GM18520 (cell line): ENCODE results near the gene PRSS38.

Source experiments
- ATAC-seq: cut with Tn5 transposase; IDR thresholded peaks from one replicate; pipeline ENCODE4 v1.9.1; 2021; ENCODE audit not compliant: unreplicated experiment

Gene PRSS38

DNA sequence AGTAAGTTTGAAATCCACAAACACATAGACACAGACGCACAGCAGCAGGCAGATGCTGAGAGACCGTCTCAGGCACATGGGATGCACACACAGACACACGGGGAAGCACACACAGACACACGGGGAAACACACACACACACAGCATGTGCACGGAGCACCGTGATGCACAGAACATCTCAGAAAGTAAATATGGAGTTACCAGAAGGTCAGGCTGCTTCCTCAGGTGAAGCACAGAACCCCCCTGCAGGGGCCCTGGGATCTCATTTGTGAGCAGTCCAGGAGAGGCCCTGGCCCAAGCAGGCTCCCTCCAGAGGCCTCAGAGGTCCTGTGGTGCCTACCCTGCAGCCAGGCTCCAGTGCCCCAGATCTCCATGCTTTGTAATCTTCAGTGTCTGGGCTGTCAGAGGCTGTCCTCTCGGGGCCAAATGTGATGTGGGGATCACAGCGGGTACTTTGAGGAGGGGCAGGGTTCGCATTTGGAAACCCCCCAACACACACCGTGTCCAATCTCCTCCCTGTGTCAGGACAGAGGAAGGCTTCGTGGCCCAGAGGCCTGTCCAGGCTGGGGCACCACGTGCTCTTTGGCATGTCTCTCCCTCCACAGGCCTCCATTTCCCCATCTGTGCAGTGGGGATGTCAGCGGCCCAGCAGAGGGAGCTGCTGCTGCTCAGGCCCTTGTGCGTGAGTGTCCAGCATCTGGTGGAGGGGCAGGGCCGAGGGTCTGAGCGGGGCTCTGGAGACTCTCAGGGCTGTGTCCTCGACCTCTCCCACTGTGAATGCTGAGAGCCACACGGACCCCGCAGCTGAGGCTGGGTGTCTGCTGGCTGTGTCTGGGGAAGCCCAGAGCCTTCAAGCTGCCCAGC lies 23.0 kb upstream of the PRSS38 start:
- ATAC-seq = no peak

DNA sequence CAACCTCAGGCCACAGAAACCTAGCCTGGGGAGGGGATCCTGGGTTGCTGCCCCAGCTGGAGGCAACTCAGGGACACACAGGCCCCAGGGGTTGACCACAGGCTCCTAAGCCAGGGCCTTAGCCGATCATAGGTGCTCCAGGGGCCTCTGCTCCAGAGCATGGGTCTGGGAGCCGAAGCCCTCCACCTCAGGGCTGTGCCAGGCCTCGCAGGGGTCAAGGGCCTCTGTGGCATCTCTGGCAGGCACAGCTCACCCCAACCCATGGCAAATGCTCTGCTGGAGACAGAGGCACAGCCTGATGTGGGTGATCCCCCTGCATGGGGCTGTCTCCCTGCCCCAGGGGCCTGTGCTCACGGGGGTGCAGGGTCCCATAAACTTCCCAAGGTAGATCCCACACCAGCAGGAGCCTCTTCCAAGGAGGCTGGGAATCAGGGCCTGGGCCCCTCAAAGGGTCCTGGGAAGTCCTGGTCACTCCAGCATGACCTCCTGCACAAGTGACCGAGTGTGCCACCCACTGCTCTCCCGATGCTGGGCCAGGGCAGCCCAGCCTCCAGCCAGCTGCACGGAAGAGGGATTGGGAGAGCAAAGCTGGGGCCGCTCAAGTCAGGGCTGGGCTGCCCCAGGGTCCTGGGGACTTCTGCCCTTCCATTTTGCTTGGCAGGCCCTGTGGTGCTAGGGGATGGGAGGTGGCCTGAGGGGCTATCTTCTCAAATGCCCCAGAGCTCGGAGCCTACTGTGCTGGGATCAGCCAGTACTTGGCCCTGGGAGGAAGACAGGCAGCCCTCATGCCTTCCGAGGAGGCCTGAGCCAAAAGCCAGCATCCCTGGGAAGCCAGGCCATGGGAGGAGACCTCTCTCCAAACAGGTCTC lies 22.2 kb upstream of the PRSS38 start:
- ATAC-seq = no peak

- ATAC-seq = no peak
Measured at GRCh38 chr1:227793948-227794816, 21.3 kb upstream of the PRSS38 start.

GRCh38 chr1:227794817-227795192 lies 20.7 kb upstream of the PRSS38 start:
- ATAC-seq = no peak

GRCh38 chr1:227795732-227796131 lies 19.7 kb upstream of the PRSS38 start:
- no peak for ATAC-seq

GRCh38 chr1:227796359-227796915 lies 19.0 kb upstream of the PRSS38 start:
- no peak for ATAC-seq

DNA sequence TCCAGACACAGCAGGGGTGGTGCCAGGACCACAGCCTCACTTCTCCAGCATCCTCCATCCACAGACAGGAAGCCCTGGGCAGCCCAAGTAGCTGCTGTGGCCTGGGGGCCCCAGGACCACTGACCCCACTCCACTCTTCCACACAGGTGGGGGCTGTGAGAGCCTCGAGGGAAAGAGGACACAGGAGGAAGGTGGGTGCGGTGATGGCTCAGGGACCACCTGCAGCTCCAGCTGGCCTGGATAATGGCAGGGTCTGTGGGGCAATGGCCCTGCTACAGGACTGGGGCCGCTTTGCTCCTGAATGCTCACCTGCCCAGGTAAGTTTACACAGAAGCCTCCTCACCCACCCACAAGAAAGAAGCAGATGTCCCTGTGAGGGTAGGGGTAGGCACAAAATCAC lies 18.3 kb upstream of the PRSS38 start:
- ATAC-seq = no peak

DNA sequence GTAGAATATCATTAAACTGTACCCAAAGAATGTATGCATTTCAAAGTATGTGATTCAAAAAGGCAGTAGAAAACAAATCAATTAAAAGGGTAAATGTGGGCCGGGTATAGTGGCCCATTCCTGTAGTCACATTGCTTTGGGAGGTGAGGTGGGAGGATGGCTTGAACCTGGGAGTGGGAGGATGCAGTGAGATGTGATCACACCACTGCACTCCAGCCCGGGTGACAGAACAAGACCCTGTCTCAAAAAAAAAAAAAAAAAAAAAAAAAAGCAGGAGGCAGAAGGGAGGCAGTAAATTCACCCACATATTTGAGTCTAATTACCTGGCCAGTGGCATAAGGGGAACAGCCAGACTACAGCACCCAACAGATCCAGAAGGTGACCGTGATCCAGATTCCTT lies 17.9 kb upstream of the PRSS38 start:
- no peak for ATAC-seq

DNA sequence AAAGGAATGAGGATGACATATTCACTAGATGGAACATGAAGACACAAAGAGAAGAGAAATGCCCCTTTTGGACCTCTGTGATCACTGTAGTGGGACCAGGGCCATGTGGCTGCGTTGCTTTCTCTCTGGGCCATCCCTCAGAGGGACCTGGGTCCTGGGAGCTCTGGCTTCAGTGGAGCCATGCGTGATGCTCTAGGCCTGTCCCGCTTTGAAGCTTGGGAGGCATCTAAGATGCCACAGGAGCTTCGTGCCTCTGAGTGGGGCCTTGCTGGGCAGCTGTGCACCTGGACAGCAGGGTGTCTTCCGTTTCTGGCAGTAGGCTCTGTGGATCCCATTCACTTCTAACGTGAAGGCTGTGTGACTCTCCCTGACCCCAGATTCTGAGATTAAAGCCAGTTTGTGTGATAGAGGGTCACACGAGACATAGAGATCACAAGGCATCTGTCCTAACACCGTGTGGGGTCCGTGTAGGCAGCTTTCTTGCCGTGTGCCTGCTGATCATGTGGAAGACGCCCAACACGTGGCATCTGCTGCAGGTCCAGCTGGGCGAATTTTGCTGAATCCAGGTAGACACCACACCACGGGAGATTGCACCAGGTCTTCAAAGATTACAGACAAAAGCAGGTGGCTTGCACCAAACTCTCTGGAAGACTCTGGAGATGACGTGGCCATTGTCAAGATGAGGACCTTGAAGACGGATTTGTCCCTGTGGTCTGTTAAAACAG lies 17.2 kb upstream of the PRSS38 start:
- ATAC-seq = no peak

GRCh38 chr1:227799756-227800155 lies 15.7 kb upstream of the PRSS38 start:
- ATAC-seq = no peak

GRCh38 chr1:227803933-227804332 lies 11.5 kb upstream of the PRSS38 start:
- no peak for ATAC-seq

- ATAC-seq = no peak
Measured at GRCh38 chr1:227805606-227806197, 9.8 kb upstream of the PRSS38 start.

DNA sequence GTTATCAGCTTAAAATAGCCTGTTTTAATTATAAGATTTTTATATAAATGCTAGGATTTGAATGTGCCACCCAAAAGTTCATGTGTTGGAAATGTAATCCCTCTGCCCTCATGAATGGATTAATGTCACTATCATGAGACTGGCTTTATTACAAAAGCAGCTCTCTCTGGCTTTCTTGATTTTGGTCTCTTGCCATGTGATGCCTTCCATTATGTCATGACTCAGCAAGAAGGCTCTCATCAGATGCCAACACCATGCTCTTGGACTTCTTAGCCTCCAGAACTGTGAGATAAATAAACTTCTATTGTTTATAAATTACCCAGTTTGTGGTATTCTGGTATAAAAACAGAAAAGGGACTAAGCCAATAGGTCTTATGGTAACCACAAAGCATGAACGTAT lies 6.9 kb upstream of the PRSS38 start:
- no peak for ATAC-seq

DNA sequence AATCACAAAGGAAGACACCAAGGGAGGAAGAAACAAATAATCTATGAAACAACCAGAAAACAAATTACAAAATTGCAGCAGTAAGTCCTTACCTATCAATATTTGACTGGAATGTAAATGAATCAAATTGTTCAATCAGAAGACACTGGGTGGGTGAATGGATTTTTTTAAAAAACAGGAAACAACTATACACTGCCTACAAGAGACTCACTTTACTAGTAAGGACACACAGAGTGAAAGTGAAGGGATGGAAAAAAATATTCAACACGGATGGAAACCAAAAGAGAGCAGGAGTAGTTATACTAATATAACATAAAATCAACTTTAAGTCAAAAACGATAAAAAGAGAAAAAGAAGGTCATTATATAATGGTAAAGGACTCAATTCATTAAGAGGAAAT lies 6.4 kb upstream of the PRSS38 start:
- ATAC-seq = no peak

GRCh38 chr1:227813962-227814361 lies 1.5 kb upstream of the PRSS38 start:
- ATAC-seq = no peak

- ATAC-seq = no peak
Measured at GRCh38 chr1:227816750-227817446, 1.4 kb downstream of the PRSS38 start.

DNA sequence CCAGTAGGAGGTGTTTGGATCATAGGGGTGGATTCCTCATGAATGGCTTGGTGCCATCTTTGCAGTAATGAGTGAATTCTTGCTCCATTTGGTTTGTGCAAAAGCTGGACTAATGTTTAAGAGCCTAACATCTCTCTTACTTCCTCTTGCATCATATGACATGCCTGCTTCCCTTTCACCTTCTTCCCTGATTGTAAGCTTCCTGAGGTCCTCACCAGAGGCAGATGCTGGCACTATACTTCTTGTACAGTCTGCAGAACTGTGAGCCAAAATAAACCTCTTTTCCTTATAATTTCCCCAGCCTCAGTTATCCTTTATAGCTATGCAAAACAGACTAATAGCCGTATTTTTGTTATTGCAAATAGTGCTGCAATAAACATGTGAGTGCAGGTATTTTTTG lies 8.1 kb downstream of the PRSS38 start:
- no peak for ATAC-seq

DNA sequence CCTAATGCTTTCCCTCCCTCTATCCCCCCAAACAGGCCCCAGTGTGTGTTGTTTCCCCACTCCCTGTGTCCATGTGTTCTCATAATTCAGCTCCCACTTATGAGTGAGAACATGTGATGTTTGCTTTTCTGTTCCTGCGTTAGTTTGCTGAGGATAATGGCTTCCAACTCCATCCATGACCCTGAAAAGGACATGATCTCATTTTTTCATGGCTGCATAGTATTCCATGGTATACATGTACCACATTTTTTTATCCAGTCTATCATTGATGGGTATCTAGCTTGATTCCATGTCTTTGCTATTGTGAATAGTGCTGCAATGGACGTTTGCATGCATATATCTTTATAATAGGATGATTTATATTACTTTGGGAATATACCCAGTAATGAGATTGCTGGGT lies 8.7 kb downstream of the PRSS38 start:
- no peak for ATAC-seq

- ATAC-seq = no peak
Measured at GRCh38 chr1:227828786-227829185, 13.3 kb downstream of the PRSS38 start.
